ENCODE results near the gene MCMBP. TPM values are rescaled to one million over a fixed set of nuclear protein-coding genes. Genes with fewer than 3 reads are reported as not detected.
"Not testable (repeated sequence)": the region's sequence is repeated elsewhere in the genome, so short reads cannot be mapped to it uniquely, and the experiment has no call there.

The MCMBP gene
- total and polyA plus RNA-seq, 2 donors (not counting 3 experiments of a cell fraction or from before 2014, with no cell fraction given), result 44.8 to 62.5 TPM

DNA sequence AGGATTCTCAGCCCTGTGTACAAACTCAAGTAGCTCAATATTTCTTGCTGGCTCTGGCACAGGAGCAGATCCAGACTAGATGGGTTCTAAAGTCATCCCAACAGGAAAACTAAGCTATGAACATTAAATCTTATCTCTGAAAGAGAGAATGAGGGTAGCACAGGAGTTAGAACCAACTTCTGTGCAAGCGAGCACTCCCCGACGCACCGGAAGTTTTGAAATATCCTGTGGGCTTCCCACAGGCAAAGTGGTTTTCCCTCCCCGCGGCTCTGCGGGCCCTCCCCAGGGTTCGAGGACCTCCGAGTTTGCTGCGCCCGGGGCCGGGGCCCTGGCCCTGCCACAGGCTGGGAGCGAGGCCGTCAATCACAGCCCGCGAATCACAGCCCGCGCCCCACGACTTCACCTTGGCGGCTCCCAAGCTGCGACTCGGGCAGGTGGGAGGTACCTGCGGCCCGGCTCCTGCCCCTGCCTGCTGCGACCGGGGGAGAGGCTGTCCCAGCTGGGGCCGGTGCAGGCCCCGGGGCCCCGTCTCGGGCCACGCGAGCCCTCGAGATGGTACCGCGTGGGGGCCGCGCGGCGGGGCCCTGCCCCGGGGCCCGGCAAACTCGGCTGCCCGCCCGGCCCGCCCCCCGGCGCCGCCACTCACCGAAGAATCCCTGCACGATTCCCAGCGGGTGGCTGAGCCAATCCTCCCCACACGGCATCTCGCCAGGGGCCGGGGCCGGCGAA, 598 bp downstream of the MCMBP start:
- Histone ChIP-seq H3K79me2 (ENCODE audit: control insufficient read depth, insufficient read depth, low read length) (peaks cover 51% of the 10 kb centered on the region), H2AFZ (ENCODE audit: low read depth, low read length) (peak overlapping the region; percentile 27), H3K9ac (replicated peaks; ENCODE audit: extremely low read depth, insufficient read depth, low read length) (peak overlapping the region; percentile 84), H4K20me1 (replicated peaks; ENCODE audit: control insufficient read depth, extremely low read depth, insufficient read depth, low read length) (peaks cover 10% of the 10 kb centered on the region), H3K9me1 (replicated peaks; ENCODE audit: control insufficient read depth, extremely low read depth, insufficient read depth, low read length) (no peaks in the 10 kb centered on the region), H3K27me3 (ENCODE audit: control insufficient read depth in 2 of 2, insufficient read depth in 2 of 2, low read length in 2 of 2) (no peaks in the 10 kb centered on the region), H3K36me3 (ENCODE audit: control insufficient read depth in 2 of 2, extremely low read depth in 1 of 2, insufficient read depth in 2 of 2, low read length in 2 of 2) (no peaks in the 10 kb centered on the region), H3K4me2 (ENCODE audit: insufficient read depth, low read length) (peak overlapping the region; percentile 94), H3K9me3 (replicated peaks; ENCODE audit: control insufficient read depth, insufficient read depth, low read length) (no peaks in the 10 kb centered on the region), H3K4me1 (ENCODE audit: control insufficient read depth, extremely low read depth, insufficient read depth, low read length) (peaks cover 18% of the 10 kb centered on the region), H3K4me3 (replicated peaks in 1 of 3; ENCODE audit: insufficient read depth in 1 of 3, low read depth in 1 of 3, low read length in 3 of 3) (peak overlapping the region; percentile 93 to 96 (median 96)), H3K27ac (ENCODE audit: insufficient read depth, low read depth, low read length) (peak overlapping the region; percentile 81)
- FAIRE-seq (no peak), DNase-seq (ENCODE audit: low read depth, low spot score) (peak; percentile 52)
- TF ChIP-seq, protein P1, sequence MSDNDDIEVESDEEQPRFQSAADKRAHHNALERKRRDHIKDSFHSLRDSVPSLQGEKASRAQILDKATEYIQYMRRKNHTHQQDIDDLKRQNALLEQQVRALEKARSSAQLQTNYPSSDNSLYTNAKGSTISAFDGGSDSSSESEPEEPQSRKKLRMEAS (IDR thresholded peaks at IDR 0.05; ENCODE audit: insufficient read depth, insufficient read length), result no peak
- TF ChIP-seq GATA2 (IDR thresholded peaks at IDR 0.05; ENCODE audit: insufficient read depth, insufficient read length, low read depth, low read length) (no peak), EZH2 (IDR thresholded peaks at IDR 0.05; ENCODE audit: borderline replicate concordance, low read depth, low read length, severe bottlenecking) (no peak), JUN (IDR thresholded peaks at IDR 0.05; ENCODE audit: borderline replicate concordance, insufficient read depth, insufficient read length, low read depth) (no peak), POLR2AphosphoS5 (IDR thresholded peaks at IDR 0.05; ENCODE audit: insufficient read depth, low read depth, low read length) (no peak), MYC (IDR thresholded peaks at IDR 0.05; ENCODE audit: low read depth, low read length) (no peak), POLR2A (IDR thresholded peaks at IDR 0.05; ENCODE audit: low read depth, low read length) (no peak), FOS (IDR thresholded peaks at IDR 0.05; ENCODE audit: borderline replicate concordance, insufficient read depth, low read length) (no peak)
- TF ChIP-seq, protein P2, sequence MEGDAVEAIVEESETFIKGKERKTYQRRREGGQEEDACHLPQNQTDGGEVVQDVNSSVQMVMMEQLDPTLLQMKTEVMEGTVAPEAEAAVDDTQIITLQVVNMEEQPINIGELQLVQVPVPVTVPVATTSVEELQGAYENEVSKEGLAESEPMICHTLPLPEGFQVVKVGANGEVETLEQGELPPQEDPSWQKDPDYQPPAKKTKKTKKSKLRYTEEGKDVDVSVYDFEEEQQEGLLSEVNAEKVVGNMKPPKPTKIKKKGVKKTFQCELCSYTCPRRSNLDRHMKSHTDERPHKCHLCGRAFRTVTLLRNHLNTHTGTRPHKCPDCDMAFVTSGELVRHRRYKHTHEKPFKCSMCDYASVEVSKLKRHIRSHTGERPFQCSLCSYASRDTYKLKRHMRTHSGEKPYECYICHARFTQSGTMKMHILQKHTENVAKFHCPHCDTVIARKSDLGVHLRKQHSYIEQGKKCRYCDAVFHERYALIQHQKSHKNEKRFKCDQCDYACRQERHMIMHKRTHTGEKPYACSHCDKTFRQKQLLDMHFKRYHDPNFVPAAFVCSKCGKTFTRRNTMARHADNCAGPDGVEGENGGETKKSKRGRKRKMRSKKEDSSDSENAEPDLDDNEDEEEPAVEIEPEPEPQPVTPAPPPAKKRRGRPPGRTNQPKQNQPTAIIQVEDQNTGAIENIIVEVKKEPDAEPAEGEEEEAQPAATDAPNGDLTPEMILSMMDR (IDR thresholded peaks at IDR 0.05; ENCODE audit: extremely low read depth in 1 of 2, insufficient read depth in 1 of 2, low read depth in 1 of 2, low read length in 2 of 2), result no peak
- intact Hi-C loops (cut with micrococcal nuclease), result loop anchor here (5.0 kb wide), 1 partner anchor 790 kb away; the partner anchor contains the start of gene EIF3A
- BruUV-seq (replicated peaks), result no TSS peak
- dilution Hi-C loops (cut with MboI; ENCODE audit: extremely low pct_ligation_motif_present, low sequenced_read_pairs), result no loop called here
- ChIA-PET CTCF (interaction anchor here (0.8 to 3.3 kb wide), 14 partner anchors 9 to 782 kb away, joined by 3 to 41 read pairs (median 4); partner anchors contain the start of genes INPP5F, SEC23IP and TIAL1), POLR2A (interaction anchor here (0.8 to 2.0 kb wide), 6 partner anchors 9 to 768 kb away, joined by 3 to 5 read pairs (median 4); partner anchors contain the start of genes BAG3, DENND10, SEC23IP and TIAL1)

DNA sequence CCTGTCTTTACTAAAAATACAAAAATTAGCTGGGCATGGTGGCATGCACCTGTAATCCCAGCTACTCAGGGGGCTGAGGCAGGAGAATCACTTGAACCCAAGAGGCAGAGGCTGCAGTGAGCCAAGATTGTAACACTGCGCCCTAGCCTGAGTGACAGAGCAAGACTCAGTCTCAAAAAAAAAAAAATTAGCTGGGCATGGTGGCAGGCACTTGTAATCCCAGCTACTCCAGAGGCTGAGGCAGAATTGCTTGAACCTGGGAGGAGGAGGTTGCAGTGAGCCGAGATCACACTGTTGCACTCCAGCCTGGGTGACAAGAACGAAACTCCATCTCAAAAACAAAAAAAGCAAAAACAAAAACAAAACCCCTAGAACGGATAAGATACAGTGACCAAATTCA, 3.2 kb downstream of the MCMBP start:
- H3K9ac ChIP-seq (replicated peaks; ENCODE audit: extremely low read depth, insufficient read depth, low read length); POLR2A ChIA-PET; H3K9me3 ChIP-seq (replicated peaks; ENCODE audit: control insufficient read depth, insufficient read depth, low read length); intact Hi-C loops (cut with micrococcal nuclease); H3K4me3 ChIP-seq (replicated peaks in 1 of 3; ENCODE audit: insufficient read depth in 1 of 3, low read depth in 1 of 3, low read length in 3 of 3); BruUV-seq (replicated peaks); H2AFZ ChIP-seq (ENCODE audit: low read depth, low read length); DNase-seq (ENCODE audit: low read depth, low spot score); H3K4me2 ChIP-seq (ENCODE audit: insufficient read depth, low read length); dilution Hi-C loops (cut with MboI; ENCODE audit: extremely low pct_ligation_motif_present, low sequenced_read_pairs); H3K27ac ChIP-seq (ENCODE audit: insufficient read depth, low read depth, low read length); FAIRE-seq; H3K36me3 ChIP-seq (ENCODE audit: control insufficient read depth in 2 of 2, extremely low read depth in 1 of 2, insufficient read depth in 2 of 2, low read length in 2 of 2); H3K27me3 ChIP-seq (ENCODE audit: control insufficient read depth in 2 of 2, insufficient read depth in 2 of 2, low read length in 2 of 2); H3K9me1 ChIP-seq (replicated peaks; ENCODE audit: control insufficient read depth, extremely low read depth, insufficient read depth, low read length): not testable (repeated sequence)
- CTCF ChIA-PET, result interaction anchor here (1.0 kb wide), 1 partner anchor 119 kb away, joined by 3 read pairs; no protein-coding TSS in a partner anchor
- H3K4me1 ChIP-seq (ENCODE audit: control insufficient read depth, extremely low read depth, insufficient read depth, low read length), result peaks cover 18% of the 10 kb centered on the region
- peaks cover 10% of the 10 kb centered on the region for H4K20me1 ChIP-seq (replicated peaks; ENCODE audit: control insufficient read depth, extremely low read depth, insufficient read depth, low read length)
- peaks cover 78% of the 10 kb centered on the region for H3K79me2 ChIP-seq (ENCODE audit: control insufficient read depth, insufficient read depth, low read length)

All from endothelial cell of umbilical vein (primary cell).